ENCODE data around the gene HRC. TPM values are rescaled to one million over a fixed set of nuclear protein-coding genes. Genes with fewer than 3 reads are reported as not detected.

The HRC gene, protein sequence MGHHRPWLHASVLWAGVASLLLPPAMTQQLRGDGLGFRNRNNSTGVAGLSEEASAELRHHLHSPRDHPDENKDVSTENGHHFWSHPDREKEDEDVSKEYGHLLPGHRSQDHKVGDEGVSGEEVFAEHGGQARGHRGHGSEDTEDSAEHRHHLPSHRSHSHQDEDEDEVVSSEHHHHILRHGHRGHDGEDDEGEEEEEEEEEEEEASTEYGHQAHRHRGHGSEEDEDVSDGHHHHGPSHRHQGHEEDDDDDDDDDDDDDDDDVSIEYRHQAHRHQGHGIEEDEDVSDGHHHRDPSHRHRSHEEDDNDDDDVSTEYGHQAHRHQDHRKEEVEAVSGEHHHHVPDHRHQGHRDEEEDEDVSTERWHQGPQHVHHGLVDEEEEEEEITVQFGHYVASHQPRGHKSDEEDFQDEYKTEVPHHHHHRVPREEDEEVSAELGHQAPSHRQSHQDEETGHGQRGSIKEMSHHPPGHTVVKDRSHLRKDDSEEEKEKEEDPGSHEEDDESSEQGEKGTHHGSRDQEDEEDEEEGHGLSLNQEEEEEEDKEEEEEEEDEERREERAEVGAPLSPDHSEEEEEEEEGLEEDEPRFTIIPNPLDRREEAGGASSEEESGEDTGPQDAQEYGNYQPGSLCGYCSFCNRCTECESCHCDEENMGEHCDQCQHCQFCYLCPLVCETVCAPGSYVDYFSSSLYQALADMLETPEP
- total RNA-seq: 28.8 TPM

DNA sequence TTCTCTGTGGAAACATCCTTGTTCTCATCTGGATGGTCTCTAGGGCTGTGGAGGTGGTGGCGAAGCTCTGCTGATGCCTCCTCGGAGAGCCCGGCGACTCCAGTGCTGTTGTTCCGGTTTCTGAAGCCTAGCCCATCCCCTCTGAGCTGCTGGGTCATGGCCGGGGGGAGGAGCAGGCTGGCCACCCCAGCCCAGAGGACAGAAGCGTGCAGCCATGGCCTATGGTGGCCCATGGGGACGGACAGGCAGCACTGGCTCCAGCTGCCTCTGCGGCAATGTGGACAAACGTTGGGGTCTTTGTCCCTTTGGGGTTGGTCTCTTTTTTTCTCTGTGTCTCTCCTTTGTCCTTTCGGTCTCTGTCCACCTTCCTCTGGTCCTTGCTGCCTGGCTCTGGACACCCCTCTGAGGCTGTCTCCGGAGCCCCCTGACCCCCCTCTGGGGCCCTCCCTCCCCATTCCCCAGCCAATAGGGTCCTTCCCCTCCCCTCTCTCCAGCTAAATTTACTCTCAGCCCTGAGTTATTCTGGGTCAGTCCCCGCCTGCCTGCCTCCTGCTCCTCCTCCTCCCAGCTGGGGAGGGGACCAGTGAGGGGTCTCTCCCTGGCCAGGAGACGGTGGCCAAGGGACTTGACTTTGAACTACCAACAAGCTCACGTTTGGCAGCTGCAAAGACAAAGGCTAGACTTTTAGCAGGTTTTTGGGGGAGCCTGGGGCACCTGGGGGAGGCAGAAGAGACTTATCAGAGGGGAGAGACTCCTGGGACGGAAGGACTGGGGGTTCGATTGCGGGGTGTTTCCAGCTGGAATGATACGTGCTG lies at the start of gene HRC:
TSS of gene HRC (minus strand) at position 392 of the 815 bp plus-strand sequence. CDS start at position 233, 159 bp downstream.

DNA sequence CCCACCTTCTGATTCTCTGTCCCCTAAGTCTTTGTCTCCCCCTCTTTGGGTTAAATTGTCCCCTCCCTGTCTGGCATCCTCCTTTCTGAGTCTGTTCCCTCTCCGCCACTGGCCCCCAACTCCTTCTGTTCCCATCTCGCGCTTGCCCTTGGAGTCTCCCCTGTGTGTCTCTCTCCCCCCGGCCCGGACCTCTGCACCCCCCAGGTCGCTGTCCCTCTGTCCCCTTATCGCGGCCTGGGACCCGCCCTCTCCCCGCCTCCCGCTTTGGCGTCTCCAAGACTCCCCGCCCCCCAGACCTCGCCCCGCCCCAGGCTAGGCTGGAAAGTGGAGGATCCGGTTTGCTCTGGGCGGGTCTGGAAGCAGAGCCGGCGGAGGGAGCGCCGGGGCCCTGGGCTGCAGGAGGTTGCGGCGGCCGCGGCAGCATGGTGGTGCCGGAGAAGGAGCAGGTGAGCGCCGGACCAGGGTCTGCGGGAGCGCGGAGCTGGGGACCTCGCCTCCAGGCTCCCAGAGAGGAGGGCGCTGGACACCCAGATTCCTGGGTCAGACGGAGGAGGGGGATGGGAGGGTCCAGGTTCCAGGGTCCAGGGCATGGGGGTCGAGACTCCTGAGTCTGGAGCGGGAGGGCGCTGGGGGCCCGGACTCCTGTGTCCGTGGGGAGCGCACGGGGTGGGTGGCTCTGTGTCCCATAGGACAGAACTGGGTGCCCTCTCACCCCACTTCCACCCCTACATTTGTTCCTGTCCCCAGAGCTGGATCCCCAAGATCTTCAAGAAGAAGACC lies 2.4 kb upstream of the HRC start, which contains the start of gene TRPM4:
TSS of gene TRPM4 (plus strand) at position 348 of the 780 bp plus-strand sequence. CDS start at position 423, 75 bp downstream.

GRCh38 chr19:49119411-49120324 lies 35.5 kb downstream of the HRC start, which contains the start of gene PPFIA3:
TSS of gene PPFIA3 (plus strand) at chr19:49119544. CDS start at chr19:49127874, 8,330 bp downstream.

DNA sequence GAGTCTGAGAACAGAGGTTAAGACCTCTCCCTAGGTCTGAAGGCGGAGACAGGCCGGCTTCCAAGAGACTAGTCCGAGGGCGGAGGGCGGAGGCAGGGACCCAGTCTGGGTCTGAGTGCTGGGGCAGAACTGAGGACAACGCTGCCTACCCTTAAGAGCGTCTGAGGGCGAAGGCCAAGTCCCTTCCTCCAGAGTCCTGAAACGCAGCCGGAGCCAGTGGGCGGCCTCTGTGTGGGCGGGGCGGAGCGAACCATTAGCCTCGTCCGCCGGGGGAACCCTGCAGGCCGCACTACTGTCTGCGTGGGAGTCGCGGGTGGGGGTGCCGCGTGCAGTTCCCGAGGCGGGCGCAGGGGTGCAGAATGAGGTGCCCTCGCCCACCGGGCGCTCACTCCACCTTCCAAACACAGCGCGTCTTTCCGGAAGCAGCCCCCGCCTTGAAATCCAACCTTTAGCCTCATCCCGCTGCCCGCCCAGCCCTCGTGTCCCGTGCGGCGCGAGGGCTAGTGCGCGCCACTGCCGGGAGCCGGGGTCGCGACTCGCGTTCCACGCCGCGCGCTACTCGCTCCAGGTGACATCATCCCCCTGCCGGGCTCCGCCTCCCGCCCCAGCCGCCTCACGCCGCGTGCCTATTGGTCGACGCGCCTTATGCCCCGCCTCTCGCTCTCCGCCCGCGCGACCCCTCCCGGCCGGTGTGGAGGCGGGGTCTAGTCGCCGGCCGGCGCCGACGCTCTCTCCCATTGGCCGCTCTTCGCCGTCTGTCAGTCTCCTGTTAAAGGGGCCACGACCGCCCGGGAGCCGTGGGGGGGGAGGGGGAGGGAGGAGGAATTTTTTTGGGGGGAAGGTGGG lies 36.4 kb downstream of the HRC start, which contains the start of gene C19orf73:
TSS of gene C19orf73 (minus strand) at position 579 of the 846 bp plus-strand sequence. CDS start at position 458, 121 bp downstream.

GRCh38 chr19:49113762-49114629 lies 41.2 kb downstream of the HRC start, which contains the start of gene LIN7B:
TSS of gene LIN7B (plus strand) at chr19:49114370. CDS start at chr19:49114405, 35 bp downstream.

Other genes with a start within 250 kb of the HRC start
- gene DHDH, start 221.7 kb downstream of the HRC start, total RNA-seq: 1.4 TPM
- 30.8 TPM for gene BAX, start 200.5 kb downstream of the HRC start, total RNA-seq
- 1,684 TPM for gene FTL, start 190.1 kb downstream of the HRC start, total RNA-seq
- 51.8 TPM for gene GYS1, start 162.1 kb downstream of the HRC start, total RNA-seq
- gene RUVBL2, start 161.5 kb downstream of the HRC start, total RNA-seq: 105 TPM
- 1.1 TPM for gene LHB, start 138.3 kb downstream of the HRC start, total RNA-seq
- not detected for gene CGB3, start 131.1 kb downstream of the HRC start, total RNA-seq
- not detected for gene CGB2, start 123.5 kb downstream of the HRC start, total RNA-seq
- not detected for gene CGB1, start 118.5 kb downstream of the HRC start, total RNA-seq
- not detected for gene CGB5, start 111.5 kb downstream of the HRC start, total RNA-seq
- gene CGB8, start 106.3 kb downstream of the HRC start, total RNA-seq: not detected
- gene CGB7, start 97.6 kb downstream of the HRC start, total RNA-seq: 1.3 TPM
- 5.4 TPM for gene NTF4, start 90.6 kb downstream of the HRC start, total RNA-seq
- gene KCNA7, start 82.7 kb downstream of the HRC start, total RNA-seq: 2.3 TPM
- gene SNRNP70, start 69.9 kb downstream of the HRC start, total RNA-seq: 266 TPM
- gene LIN7B, start 41.0 kb downstream of the HRC start, total RNA-seq: 8.0 TPM
- not detected for gene C19orf73, start 36.3 kb downstream of the HRC start, total RNA-seq
- 6.9 TPM for gene PPFIA3, start 35.9 kb downstream of the HRC start, total RNA-seq
- 39.2 TPM for gene TRPM4, start 2.4 kb upstream of the HRC start, total RNA-seq
- gene SLC6A16, start 169.8 kb upstream of the HRC start, total RNA-seq: 3.2 TPM
- 16.5 TPM for gene CD37, start 180.0 kb upstream of the HRC start, total RNA-seq
- 49.9 TPM for gene TEAD2, start 207.0 kb upstream of the HRC start, total RNA-seq
- 1.5 TPM for gene DKKL1, start 208.5 kb upstream of the HRC start, total RNA-seq
- gene KASH5, start 232.9 kb upstream of the HRC start, total RNA-seq: not detected